ENCODE results near the gene ARHGAP10. TPM values are rescaled to one million over a fixed set of nuclear protein-coding genes. Genes with fewer than 3 reads are reported as not detected.

ARHGAP10 gene
- total RNA-seq, 1 experiment from 2014 or later = 11.7 TPM

DNA sequence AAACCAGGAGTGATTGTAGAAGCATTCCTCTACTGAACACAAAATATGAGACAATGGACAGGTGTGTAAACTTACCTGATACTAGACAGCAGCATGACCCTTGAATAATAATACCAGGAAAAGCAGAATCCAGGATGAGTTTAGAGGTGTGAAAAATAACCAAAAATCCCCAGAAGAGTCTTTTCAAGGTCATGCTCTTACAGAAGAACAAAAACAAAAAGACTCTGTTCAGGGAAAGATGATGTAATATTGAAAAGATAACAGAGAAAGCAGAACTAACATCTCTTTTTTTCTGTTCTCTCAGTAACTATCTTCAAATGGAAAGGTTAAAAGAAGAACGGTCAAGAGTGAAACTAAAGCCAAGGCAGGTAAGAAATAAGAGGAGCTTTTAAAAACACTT lies 14.0 kb upstream of the ARHGAP10 start:
- in situ Hi-C loops (cut with HindIII; ENCODE audit: low pct_unique_long_range_greater_than_20kb, low sequenced_read_pairs) = no loop called here
- no peaks in the 10 kb centered on the region for H3K9me3 ChIP-seq (ENCODE audit: control insufficient read depth, insufficient read depth, low read depth, low read length)
- ChIA-PET POLR2A (no interaction called here), CTCF (no interaction called here)
- intact Hi-C loops (cut with micrococcal nuclease; ENCODE audit: unreplicated experiment) = no loop called here
- BruUV-seq (replicated peaks) = no TSS peak
- no peak overlapping the region for H3K4me3 ChIP-seq (ENCODE audit: low read depth in 2 of 2, low read length in 2 of 2)
- TF ChIP-seq TCF7L2 (IDR thresholded peaks at IDR 0.05; ENCODE audit: low read depth, low read length) (no peak), POLR2AphosphoS5 (IDR thresholded peaks at IDR 0.05; ENCODE audit: low read depth, low read length) (no peak), SIN3A (IDR thresholded peaks at IDR 0.05; ENCODE audit: borderline replicate concordance, insufficient read depth, low read depth, low read length) (no peak)
- TF ChIP-seq, protein P1, sequence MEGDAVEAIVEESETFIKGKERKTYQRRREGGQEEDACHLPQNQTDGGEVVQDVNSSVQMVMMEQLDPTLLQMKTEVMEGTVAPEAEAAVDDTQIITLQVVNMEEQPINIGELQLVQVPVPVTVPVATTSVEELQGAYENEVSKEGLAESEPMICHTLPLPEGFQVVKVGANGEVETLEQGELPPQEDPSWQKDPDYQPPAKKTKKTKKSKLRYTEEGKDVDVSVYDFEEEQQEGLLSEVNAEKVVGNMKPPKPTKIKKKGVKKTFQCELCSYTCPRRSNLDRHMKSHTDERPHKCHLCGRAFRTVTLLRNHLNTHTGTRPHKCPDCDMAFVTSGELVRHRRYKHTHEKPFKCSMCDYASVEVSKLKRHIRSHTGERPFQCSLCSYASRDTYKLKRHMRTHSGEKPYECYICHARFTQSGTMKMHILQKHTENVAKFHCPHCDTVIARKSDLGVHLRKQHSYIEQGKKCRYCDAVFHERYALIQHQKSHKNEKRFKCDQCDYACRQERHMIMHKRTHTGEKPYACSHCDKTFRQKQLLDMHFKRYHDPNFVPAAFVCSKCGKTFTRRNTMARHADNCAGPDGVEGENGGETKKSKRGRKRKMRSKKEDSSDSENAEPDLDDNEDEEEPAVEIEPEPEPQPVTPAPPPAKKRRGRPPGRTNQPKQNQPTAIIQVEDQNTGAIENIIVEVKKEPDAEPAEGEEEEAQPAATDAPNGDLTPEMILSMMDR (IDR thresholded peaks at IDR 0.05) = no peak
- TF ChIP-seq, protein P2, sequence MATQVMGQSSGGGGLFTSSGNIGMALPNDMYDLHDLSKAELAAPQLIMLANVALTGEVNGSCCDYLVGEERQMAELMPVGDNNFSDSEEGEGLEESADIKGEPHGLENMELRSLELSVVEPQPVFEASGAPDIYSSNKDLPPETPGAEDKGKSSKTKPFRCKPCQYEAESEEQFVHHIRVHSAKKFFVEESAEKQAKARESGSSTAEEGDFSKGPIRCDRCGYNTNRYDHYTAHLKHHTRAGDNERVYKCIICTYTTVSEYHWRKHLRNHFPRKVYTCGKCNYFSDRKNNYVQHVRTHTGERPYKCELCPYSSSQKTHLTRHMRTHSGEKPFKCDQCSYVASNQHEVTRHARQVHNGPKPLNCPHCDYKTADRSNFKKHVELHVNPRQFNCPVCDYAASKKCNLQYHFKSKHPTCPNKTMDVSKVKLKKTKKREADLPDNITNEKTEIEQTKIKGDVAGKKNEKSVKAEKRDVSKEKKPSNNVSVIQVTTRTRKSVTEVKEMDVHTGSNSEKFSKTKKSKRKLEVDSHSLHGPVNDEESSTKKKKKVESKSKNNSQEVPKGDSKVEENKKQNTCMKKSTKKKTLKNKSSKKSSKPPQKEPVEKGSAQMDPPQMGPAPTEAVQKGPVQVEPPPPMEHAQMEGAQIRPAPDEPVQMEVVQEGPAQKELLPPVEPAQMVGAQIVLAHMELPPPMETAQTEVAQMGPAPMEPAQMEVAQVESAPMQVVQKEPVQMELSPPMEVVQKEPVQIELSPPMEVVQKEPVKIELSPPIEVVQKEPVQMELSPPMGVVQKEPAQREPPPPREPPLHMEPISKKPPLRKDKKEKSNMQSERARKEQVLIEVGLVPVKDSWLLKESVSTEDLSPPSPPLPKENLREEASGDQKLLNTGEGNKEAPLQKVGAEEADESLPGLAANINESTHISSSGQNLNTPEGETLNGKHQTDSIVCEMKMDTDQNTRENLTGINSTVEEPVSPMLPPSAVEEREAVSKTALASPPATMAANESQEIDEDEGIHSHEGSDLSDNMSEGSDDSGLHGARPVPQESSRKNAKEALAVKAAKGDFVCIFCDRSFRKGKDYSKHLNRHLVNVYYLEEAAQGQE (IDR thresholded peaks at IDR 0.05; ENCODE audit: insufficient read depth in 1 of 2, low read depth in 2 of 2, low read length in 1 of 2) = no peak
- no peaks in the 10 kb centered on the region; the same call in 1 of the 2 replicates for H3K36me3 ChIP-seq (ENCODE audit: control insufficient read depth, insufficient read depth, low read length)
- no peaks in the 10 kb centered on the region for H3K27me3 ChIP-seq (ENCODE audit: control insufficient read depth, insufficient read depth, low read length)
- H3K4me1 ChIP-seq (ENCODE audit: control insufficient read depth, insufficient read depth, low read length) = no peaks in the 10 kb centered on the region
- H3K27ac ChIP-seq (ENCODE audit: low read length) = no peak overlapping the region
- DNase-seq (ENCODE audit: low read depth, low spot score) (no peak), ATAC-seq (no peak)

DNA sequence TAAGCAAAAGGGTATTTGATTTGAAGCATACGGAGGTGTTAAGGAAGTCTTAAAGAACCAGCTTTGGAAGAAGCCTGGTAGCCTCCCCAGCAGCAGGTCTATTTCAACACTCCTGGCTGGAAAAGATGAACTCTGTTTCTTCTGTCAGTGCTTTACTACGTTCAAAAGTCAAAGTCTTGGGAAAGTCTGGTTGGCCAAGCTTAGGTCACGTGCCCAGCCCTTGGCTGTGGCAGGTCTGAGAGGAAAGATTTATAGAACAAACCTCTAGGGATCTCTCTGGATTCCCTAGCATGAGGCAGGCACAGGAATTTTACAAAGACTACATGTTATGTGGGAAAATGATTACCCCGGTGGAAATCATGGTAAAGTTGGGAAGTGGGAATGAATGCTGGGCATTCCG lies 8.6 kb upstream of the ARHGAP10 start:
- Histone ChIP-seq H3K27ac (ENCODE audit: low read length) (no peak overlapping the region), H3K4me1 (ENCODE audit: control insufficient read depth, insufficient read depth, low read length) (no peaks in the 10 kb centered on the region), H3K36me3 (ENCODE audit: control insufficient read depth, insufficient read depth, low read length) (no peaks in the 10 kb centered on the region), H3K9me3 (ENCODE audit: control insufficient read depth, insufficient read depth, low read depth, low read length) (no peaks in the 10 kb centered on the region), H3K27me3 (ENCODE audit: control insufficient read depth, insufficient read depth, low read length) (no peaks in the 10 kb centered on the region), H3K4me3 (ENCODE audit: low read depth in 2 of 2, low read length in 2 of 2) (no peak overlapping the region)
- POLR2A ChIA-PET = no interaction called here
- CTCF ChIA-PET = no interaction called here
- DNase-seq (ENCODE audit: low read depth, low spot score) (no peak), ATAC-seq (no peak)
- in situ Hi-C loops (cut with HindIII; ENCODE audit: low pct_unique_long_range_greater_than_20kb, low sequenced_read_pairs) = no loop called here
- TF ChIP-seq, protein P1 (IDR thresholded peaks at IDR 0.05) = no peak
- TF ChIP-seq SIN3A (IDR thresholded peaks at IDR 0.05; ENCODE audit: borderline replicate concordance, insufficient read depth, low read depth, low read length) (no peak), TCF7L2 (IDR thresholded peaks at IDR 0.05; ENCODE audit: low read depth, low read length) (no peak), POLR2AphosphoS5 (IDR thresholded peaks at IDR 0.05; ENCODE audit: low read depth, low read length) (no peak)
- TF ChIP-seq, protein P2 (IDR thresholded peaks at IDR 0.05; ENCODE audit: insufficient read depth in 1 of 2, low read depth in 2 of 2, low read length in 1 of 2) = no peak
- intact Hi-C loops (cut with micrococcal nuclease; ENCODE audit: unreplicated experiment) = no loop called here
- BruUV-seq (replicated peaks) = no TSS peak

Measured in Panc1 (cell line).